Measurements from ENCODE around the gene RAD51B. TPM values are rescaled to one million over a fixed set of nuclear protein-coding genes. Genes with fewer than 3 reads are reported as not detected.

The RAD51B gene
- total RNA-seq, 1 donor from 2014 or later = 25.1 TPM

- Mint-ChIP-seq H3K36me3 (ENCODE audit: low read depth) (no peaks in the 10 kb centered on the region), H3K27me3 (ENCODE audit: low read depth) (peaks cover 10% of the 10 kb centered on the region), H3K27ac (no peak overlapping the region), H3K9me3 (no peaks in the 10 kb centered on the region), H3K4me3 (ENCODE audit: low read depth) (no peak overlapping the region), H3K4me1 (ENCODE audit: low read depth) (peaks cover 2% of the 10 kb centered on the region)
- no peak for DNase-seq (ENCODE audit: low spot score)
- intact Hi-C loops (cut with micrococcal nuclease) = no loop called here
Measured at GRCh38 chr14:68747393-68747792, 927.8 kb downstream of the RAD51B start.

- no peak overlapping the region for H3K4me3 Mint-ChIP-seq (ENCODE audit: low read depth)
- intact Hi-C loops (cut with micrococcal nuclease) = no loop called here
Measured at GRCh38 chr14:68748260-68748659, 928.7 kb downstream of the RAD51B start.

GRCh38 chr14:68748691-68749090, 929.1 kb downstream of the RAD51B start:
- H3K4me1 Mint-ChIP-seq (ENCODE audit: low read depth) = peaks cover 2% of the 10 kb centered on the region
- no peak overlapping the region for H3K4me3 Mint-ChIP-seq (ENCODE audit: low read depth)
- H3K27me3 Mint-ChIP-seq (ENCODE audit: low read depth) = peaks cover 10% of the 10 kb centered on the region
- H3K27ac Mint-ChIP-seq = no peak overlapping the region
- H3K9me3 Mint-ChIP-seq = no peaks in the 10 kb centered on the region
- no peak for DNase-seq (ENCODE audit: low spot score)
- no peaks in the 10 kb centered on the region for H3K36me3 Mint-ChIP-seq (ENCODE audit: low read depth)
- intact Hi-C loops (cut with micrococcal nuclease) = no loop called here

More at GRCh38 chr14:68748260-68748659, 928.7 kb downstream of the RAD51B start:
- H3K4me1 Mint-ChIP-seq (ENCODE audit: low read depth) = peaks cover 2% of the 10 kb centered on the region
- no peaks in the 10 kb centered on the region for H3K36me3 Mint-ChIP-seq (ENCODE audit: low read depth)
- DNase-seq (ENCODE audit: low spot score) = no peak
- no peak overlapping the region for H3K27ac Mint-ChIP-seq
- peaks cover 10% of the 10 kb centered on the region for H3K27me3 Mint-ChIP-seq (ENCODE audit: low read depth)
- no peaks in the 10 kb centered on the region for H3K9me3 Mint-ChIP-seq

GRCh38 chr14:68749487-68750475, 930.2 kb downstream of the RAD51B start:
- Mint-ChIP-seq H3K4me1 (ENCODE audit: low read depth) (peaks cover 2% of the 10 kb centered on the region), H3K27me3 (ENCODE audit: low read depth) (peaks cover 7% of the 10 kb centered on the region), H3K4me3 (ENCODE audit: low read depth) (no peak overlapping the region), H3K9me3 (no peaks in the 10 kb centered on the region), H3K27ac (no peak overlapping the region), H3K36me3 (ENCODE audit: low read depth) (no peaks in the 10 kb centered on the region)
- intact Hi-C loops (cut with micrococcal nuclease) = no loop called here
- DNase-seq (ENCODE audit: low spot score) = no peak

- no peaks in the 10 kb centered on the region for H3K9me3 Mint-ChIP-seq
Measured at GRCh38 chr14:68752271-68753006, 932.9 kb downstream of the RAD51B start.

GRCh38 chr14:68753690-68754089, 934.1 kb downstream of the RAD51B start:
- no peaks in the 10 kb centered on the region for H3K9me3 Mint-ChIP-seq

More at GRCh38 chr14:68752271-68753006, 932.9 kb downstream of the RAD51B start:
- Mint-ChIP-seq H3K27ac (no peak overlapping the region), H3K4me3 (ENCODE audit: low read depth) (no peak overlapping the region), H3K27me3 (ENCODE audit: low read depth) (peaks cover 4% of the 10 kb centered on the region), H3K36me3 (ENCODE audit: low read depth) (no peaks in the 10 kb centered on the region), H3K4me1 (ENCODE audit: low read depth) (peaks cover 6% of the 10 kb centered on the region)
- intact Hi-C loops (cut with micrococcal nuclease) = no loop called here
- DNase-seq (ENCODE audit: low spot score) = no peak

GRCh38 chr14:68755016-68755353, 935.4 kb downstream of the RAD51B start:
- Mint-ChIP-seq H3K9me3 (no peaks in the 10 kb centered on the region), H3K27ac (no peak overlapping the region), H3K36me3 (ENCODE audit: low read depth) (no peaks in the 10 kb centered on the region), H3K27me3 (ENCODE audit: low read depth) (no peaks in the 10 kb centered on the region), H3K4me1 (ENCODE audit: low read depth) (peaks cover 11% of the 10 kb centered on the region), H3K4me3 (ENCODE audit: low read depth) (no peak overlapping the region)
- no peak for DNase-seq (ENCODE audit: low spot score)
- intact Hi-C loops (cut with micrococcal nuclease) = no loop called here

More at GRCh38 chr14:68753690-68754089, 934.1 kb downstream of the RAD51B start:
- Mint-ChIP-seq H3K36me3 (ENCODE audit: low read depth) (no peaks in the 10 kb centered on the region), H3K4me1 (ENCODE audit: low read depth) (peaks cover 13% of the 10 kb centered on the region), H3K27ac (no peak overlapping the region), H3K27me3 (ENCODE audit: low read depth) (no peaks in the 10 kb centered on the region), H3K4me3 (ENCODE audit: low read depth) (no peak overlapping the region)
- no peak for DNase-seq (ENCODE audit: low spot score)
- intact Hi-C loops (cut with micrococcal nuclease) = no loop called here

GRCh38 chr14:68756000-68756481, 936.5 kb downstream of the RAD51B start:
- intact Hi-C loops (cut with micrococcal nuclease) = no loop called here
- no peak overlapping the region for H3K4me3 Mint-ChIP-seq (ENCODE audit: low read depth)
- H3K36me3 Mint-ChIP-seq (ENCODE audit: low read depth) = no peaks in the 10 kb centered on the region
- H3K9me3 Mint-ChIP-seq = no peaks in the 10 kb centered on the region
- DNase-seq (ENCODE audit: low spot score) = no peak
- no peaks in the 10 kb centered on the region for H3K27me3 Mint-ChIP-seq (ENCODE audit: low read depth)
- H3K27ac Mint-ChIP-seq = no peak overlapping the region
- peaks cover 11% of the 10 kb centered on the region for H3K4me1 Mint-ChIP-seq (ENCODE audit: low read depth)

- Mint-ChIP-seq H3K4me1 (ENCODE audit: low read depth) (peaks cover 11% of the 10 kb centered on the region), H3K27ac (no peak overlapping the region), H3K27me3 (ENCODE audit: low read depth) (no peaks in the 10 kb centered on the region), H3K36me3 (ENCODE audit: low read depth) (no peaks in the 10 kb centered on the region), H3K9me3 (no peaks in the 10 kb centered on the region), H3K4me3 (ENCODE audit: low read depth) (no peak overlapping the region)
- intact Hi-C loops (cut with micrococcal nuclease) = no loop called here
- DNase-seq (ENCODE audit: low spot score) = no peak
Measured at GRCh38 chr14:68756734-68757133, 937.2 kb downstream of the RAD51B start.

GRCh38 chr14:68757618-68758081, 938.1 kb downstream of the RAD51B start:
- intact Hi-C loops (cut with micrococcal nuclease) = no loop called here
- DNase-seq (ENCODE audit: low spot score) = no peak
- no peak overlapping the region for H3K27ac Mint-ChIP-seq
- H3K9me3 Mint-ChIP-seq = no peaks in the 10 kb centered on the region
- peaks cover 11% of the 10 kb centered on the region for H3K4me1 Mint-ChIP-seq (ENCODE audit: low read depth)
- H3K4me3 Mint-ChIP-seq (ENCODE audit: low read depth) = no peak overlapping the region
- no peaks in the 10 kb centered on the region for H3K36me3 Mint-ChIP-seq (ENCODE audit: low read depth)
- H3K27me3 Mint-ChIP-seq (ENCODE audit: low read depth) = no peaks in the 10 kb centered on the region

- intact Hi-C loops (cut with micrococcal nuclease) = no loop called here
- H3K36me3 Mint-ChIP-seq (ENCODE audit: low read depth) = no peaks in the 10 kb centered on the region
- no peak for DNase-seq (ENCODE audit: low spot score)
- no peaks in the 10 kb centered on the region for H3K9me3 Mint-ChIP-seq
- H3K4me3 Mint-ChIP-seq (ENCODE audit: low read depth) = no peak overlapping the region
- H3K4me1 Mint-ChIP-seq (ENCODE audit: low read depth) = peaks cover 11% of the 10 kb centered on the region
- H3K27ac Mint-ChIP-seq = no peak overlapping the region
- H3K27me3 Mint-ChIP-seq (ENCODE audit: low read depth) = no peaks in the 10 kb centered on the region
Measured at GRCh38 chr14:68758301-68758700, 938.7 kb downstream of the RAD51B start.

GRCh38 chr14:68759017-68759560, 939.5 kb downstream of the RAD51B start:
- peaks cover 11% of the 10 kb centered on the region for H3K4me1 Mint-ChIP-seq (ENCODE audit: low read depth)
- intact Hi-C loops (cut with micrococcal nuclease) = no loop called here
- no peaks in the 10 kb centered on the region for H3K36me3 Mint-ChIP-seq (ENCODE audit: low read depth)
- no peak for DNase-seq (ENCODE audit: low spot score)
- no peak overlapping the region for H3K27ac Mint-ChIP-seq
- no peaks in the 10 kb centered on the region for H3K27me3 Mint-ChIP-seq (ENCODE audit: low read depth)
- no peaks in the 10 kb centered on the region for H3K9me3 Mint-ChIP-seq
- H3K4me3 Mint-ChIP-seq (ENCODE audit: low read depth) = no peak overlapping the region

Measured in activated T-helper 2 cell treated with anti-CD3 and anti-CD28 coated beads, Interferon-gamma antibody, Interleukin-2, Interleukin-4, amounts not matched to agents 10 μg/mL and 5 μg/mL and 100 μg/mL, durations not matched to agents 14 hours and 24 hours and 36 hours (primary cell).